SK-N-SH treated with all-trans-retinoic acid at 6 μM for 48 hours (cell line): ENCODE results near the gene OAS2.

ENCODE experiments used
- OSR1 ChIP-seq: fragments of 250-450 bp; sonication (Bioruptor Pico); IDR thresholded peaks from 2 replicates; pipeline ENCODE4 v1.8.0; 2022; ENCODE audit warnings: moderate library complexity, mild to moderate bottlenecking, inconsistent platforms
- PPARA ChIP-seq: fragments of 250-450 bp; sonication (Bioruptor Pico); IDR thresholded peaks from 2 replicates; pipeline ENCODE4 v1.5.0; 2020; ENCODE audit warnings: mild to moderate bottlenecking, borderline replicate concordance
- RARB ChIP-seq: fragments of 250-450 bp; sonication (Bioruptor Pico); IDR thresholded peaks from 2 replicates; pipeline ENCODE4 v1.8.0; 2021; ENCODE audit warnings: mild to moderate bottlenecking, moderate library complexity
- ZFP30 ChIP-seq: fragments of 450-650 bp; formaldehyde crosslinking; IDR thresholded peaks from 2 replicates; pipeline ENCODE4 v1.5.0; 2022; ENCODE audit warnings: mild to moderate bottlenecking, moderate library complexity
- ZNF565 ChIP-seq: fragments of 450-650 bp; formaldehyde crosslinking; conservative IDR thresholded peaks from 2 replicates; pipeline ENCODE4 v1.5.0; 2020; ENCODE audit warnings: low read depth, mild to moderate bottlenecking, moderate library complexity
- ZNF70 ChIP-seq: fragments of 450-650 bp; formaldehyde crosslinking; IDR thresholded peaks from 2 replicates; pipeline ENCODE4 v1.5.0; 2020; ENCODE audit warnings: mild to moderate bottlenecking, moderate library complexity
- TF ChIP-seq, protein P1 (sequence below): fragments of 250-450 bp; sonication (Bioruptor Pico); IDR thresholded peaks from 2 replicates; pipeline ENCODE4 v1.5.1; 2020; ENCODE audit warnings: low read depth, mild to moderate bottlenecking, moderate library complexity
- TF ChIP-seq, protein P2 (sequence below): fragments of 250-450 bp; sonication (Bioruptor Pico); IDR thresholded peaks from 2 replicates; pipeline ENCODE4 v1.5.0; 2020; ENCODE audit warnings: mild to moderate bottlenecking, moderate library complexity

DNA sequence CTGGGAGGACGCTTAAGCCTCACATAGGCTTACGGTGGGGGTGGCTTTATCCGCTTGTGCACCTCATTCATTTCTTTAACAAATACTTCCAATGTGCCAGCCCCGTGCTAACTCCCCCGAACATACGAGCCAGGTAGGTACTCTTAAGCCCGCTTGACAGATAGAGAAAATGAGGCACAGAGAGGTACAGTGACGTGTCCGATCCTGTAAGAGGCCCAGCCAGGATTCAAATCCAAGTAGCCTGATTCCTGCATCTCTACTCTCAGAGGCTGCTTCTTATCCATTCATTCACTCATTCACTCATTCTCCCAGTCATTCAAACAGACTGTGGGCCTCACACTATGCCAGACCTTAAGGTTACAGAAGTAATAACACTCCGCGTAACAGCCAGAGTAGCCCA is 39.6 kb upstream of the OAS2 start:
- TF ChIP-seq ZNF565 (CRISPR knock-in tag) (no peak), ZNF70 (CRISPR knock-in tag) (no peak), RARB (CRISPR knock-in tag) (no peak), ZFP30 (CRISPR knock-in tag) (no peak), OSR1 (CRISPR knock-in tag) (no peak), PPARA (CRISPR knock-in tag) (no peak)
- TF ChIP-seq, protein P1, sequence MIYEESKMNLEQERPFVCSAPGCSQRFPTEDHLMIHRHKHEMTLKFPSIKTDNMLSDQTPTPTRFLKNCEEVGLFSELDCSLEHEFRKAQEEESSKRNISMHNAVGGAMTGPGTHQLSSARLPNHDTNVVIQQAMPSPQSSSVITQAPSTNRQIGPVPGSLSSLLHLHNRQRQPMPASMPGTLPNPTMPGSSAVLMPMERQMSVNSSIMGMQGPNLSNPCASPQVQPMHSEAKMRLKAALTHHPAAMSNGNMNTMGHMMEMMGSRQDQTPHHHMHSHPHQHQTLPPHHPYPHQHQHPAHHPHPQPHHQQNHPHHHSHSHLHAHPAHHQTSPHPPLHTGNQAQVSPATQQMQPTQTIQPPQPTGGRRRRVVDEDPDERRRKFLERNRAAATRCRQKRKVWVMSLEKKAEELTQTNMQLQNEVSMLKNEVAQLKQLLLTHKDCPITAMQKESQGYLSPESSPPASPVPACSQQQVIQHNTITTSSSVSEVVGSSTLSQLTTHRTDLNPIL (CRISPR knock-in tag): no peak
- TF ChIP-seq, protein P2, sequence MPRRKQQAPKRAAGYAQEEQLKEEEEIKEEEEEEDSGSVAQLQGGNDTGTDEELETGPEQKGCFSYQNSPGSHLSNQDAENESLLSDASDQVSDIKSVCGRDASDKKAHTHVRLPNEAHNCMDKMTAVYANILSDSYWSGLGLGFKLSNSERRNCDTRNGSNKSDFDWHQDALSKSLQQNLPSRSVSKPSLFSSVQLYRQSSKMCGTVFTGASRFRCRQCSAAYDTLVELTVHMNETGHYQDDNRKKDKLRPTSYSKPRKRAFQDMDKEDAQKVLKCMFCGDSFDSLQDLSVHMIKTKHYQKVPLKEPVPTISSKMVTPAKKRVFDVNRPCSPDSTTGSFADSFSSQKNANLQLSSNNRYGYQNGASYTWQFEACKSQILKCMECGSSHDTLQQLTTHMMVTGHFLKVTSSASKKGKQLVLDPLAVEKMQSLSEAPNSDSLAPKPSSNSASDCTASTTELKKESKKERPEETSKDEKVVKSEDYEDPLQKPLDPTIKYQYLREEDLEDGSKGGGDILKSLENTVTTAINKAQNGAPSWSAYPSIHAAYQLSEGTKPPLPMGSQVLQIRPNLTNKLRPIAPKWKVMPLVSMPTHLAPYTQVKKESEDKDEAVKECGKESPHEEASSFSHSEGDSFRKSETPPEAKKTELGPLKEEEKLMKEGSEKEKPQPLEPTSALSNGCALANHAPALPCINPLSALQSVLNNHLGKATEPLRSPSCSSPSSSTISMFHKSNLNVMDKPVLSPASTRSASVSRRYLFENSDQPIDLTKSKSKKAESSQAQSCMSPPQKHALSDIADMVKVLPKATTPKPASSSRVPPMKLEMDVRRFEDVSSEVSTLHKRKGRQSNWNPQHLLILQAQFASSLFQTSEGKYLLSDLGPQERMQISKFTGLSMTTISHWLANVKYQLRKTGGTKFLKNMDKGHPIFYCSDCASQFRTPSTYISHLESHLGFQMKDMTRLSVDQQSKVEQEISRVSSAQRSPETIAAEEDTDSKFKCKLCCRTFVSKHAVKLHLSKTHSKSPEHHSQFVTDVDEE (CRISPR knock-in tag): no peak
